ENCODE measurements around the gene NEK6.

NEK6 gene

GRCh38 chr9:124257844-124258606 is at the start of gene NEK6:
NEK6 (plus strand) TSS chr9:124257949; CDS start chr9:124301965, 44,016 bp downstream.
- peak in 1 of 2 donors; percentile 48 for DNase-seq

GRCh38 chr9:124208571-124208970 is 49.2 kb upstream of the NEK6 start:
- peak in 1 of 2 donors; percentile 17 for DNase-seq

DNA sequence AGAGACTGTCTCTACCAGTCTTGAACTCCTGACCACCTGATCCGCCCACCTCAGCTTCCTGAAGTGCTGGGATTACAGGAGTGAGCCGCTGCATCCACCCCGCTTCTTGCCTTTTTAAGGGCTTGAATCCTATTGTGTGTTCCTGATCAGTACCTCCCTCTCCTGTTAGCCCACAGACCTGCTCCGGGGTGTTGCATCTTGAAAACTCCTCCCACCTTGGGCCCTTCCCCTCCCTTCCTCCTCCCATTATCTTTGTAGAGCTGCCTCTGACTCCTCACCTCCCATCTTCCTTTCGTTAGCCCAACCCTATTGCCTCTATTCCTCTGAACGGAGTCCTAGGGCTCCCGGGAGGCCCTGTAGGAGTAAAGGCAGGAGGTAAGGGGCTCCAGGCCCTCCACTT is 48.5 kb upstream of the NEK6 start:
- DNase-seq, result no peak

DNA sequence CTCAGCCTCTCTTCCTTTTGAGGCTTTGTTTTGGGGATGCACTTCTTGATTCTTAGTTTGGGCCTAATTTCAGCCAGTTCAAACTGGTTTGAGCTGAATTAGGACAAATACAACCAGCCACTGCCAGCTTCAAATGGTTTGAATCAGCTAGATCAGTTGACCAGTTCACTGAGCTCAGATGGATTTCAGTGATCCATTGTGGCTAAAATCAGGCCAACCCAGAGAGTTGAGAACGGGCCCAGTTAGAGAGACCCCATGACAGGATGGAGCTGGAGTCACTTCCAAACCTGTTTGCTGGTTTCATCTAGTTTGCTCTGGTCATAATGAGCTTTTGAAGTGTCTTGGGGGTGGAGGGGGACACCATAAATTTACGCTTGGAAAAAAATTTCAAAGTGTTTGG is 48.0 kb upstream of the NEK6 start:
- DNase-seq, result no peak

GRCh38 chr9:124210697-124211096 is 47.1 kb upstream of the NEK6 start:
- DNase-seq, result peak; percentile 45 to 65

GRCh38 chr9:124212381-124213050 is 45.2 kb upstream of the NEK6 start:
- no peak for DNase-seq

DNA sequence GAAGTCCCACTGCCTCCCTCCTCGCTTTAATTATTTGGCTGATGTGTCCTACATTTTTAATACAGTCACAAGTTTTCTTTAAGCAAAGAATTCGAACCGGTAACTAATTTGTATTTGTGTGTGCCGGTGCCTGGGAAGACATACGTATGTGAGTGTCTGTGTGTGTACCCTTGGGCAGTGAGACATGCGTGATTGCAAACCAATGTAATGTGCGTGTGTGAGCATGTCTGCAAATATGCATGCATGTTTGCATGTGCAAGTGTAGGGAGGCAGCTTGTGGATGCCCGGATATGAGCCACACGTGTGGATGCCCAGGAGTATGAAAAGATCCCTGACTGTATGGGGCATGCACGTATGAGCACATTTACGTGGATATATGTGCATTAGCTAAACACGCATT is 44.4 kb upstream of the NEK6 start:
- DNase-seq, result no peak

- DNase-seq, result no peak
These were observed 43.6 kb upstream of the NEK6 start for GRCh38 chr9:124214116-124214515.

DNA sequence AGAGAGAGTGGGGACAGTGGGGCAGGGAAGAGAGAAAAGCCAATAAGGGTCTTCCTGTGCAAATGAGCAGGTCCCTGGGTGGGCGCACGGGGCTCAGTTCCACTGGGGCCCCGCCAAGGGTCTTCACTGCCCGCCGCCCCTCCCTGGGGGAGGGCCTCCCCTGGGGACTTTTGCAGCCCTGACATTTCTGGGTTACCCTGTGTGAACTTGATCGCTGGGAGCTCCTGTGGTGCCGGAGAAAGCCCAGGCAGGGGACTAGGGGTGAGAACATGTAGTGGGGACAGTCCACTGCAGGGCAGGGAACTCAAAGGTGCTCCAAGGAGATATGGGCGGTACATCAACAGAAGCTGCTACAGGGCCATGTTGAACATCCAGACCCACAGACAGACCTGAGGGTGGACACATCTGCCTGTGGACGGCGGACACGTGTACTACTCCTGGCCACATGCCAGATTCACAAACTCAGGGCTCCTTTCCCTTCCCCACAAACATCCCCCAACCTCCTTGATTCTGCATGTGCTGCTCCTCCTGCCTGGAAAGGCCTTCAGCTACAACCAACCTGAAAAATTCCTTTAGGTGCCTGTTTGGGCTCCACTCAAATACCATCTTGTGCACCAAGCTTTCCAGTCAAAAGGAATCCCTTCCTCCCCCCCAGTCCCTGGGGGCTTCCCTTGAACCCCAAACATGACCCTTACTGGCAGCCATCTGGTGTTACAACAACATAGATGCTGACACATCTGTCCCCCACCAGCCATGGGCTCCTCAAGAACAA is 43.0 kb upstream of the NEK6 start:
- DNase-seq, result no peak

DNA sequence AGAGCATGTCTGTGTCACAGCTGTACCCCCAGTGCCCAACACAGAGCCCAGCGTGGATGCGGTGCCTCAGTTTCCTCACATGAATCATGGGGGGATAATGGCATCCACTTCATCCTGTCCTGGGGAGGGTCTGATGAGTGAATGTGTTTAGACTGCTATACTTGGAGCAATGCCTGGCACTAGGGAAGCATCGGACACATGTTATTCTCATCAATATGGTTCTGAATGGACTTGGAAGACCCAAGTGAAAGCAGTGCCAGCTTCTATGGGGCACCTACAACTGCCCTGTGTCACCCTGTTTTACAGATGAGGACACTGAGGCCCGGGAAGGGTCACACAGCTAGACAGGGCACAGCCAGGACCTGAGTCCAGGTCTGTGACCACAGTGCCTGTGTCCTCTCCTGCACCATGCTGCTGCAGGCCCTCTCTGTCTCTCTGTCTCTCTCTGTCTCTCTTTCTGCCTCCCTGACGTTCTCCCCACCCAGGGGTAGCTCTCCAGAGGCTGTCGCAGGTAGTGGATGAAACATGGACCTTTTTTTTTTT is 42.3 kb upstream of the NEK6 start:
- DNase-seq, result no peak

- no peak for DNase-seq
These were observed 41.8 kb upstream of the NEK6 start for GRCh38 chr9:124215956-124216355.

- peak; percentile 62 to 63 for DNase-seq
These were observed 41.1 kb upstream of the NEK6 start for GRCh38 chr9:124216474-124217176.

DNA sequence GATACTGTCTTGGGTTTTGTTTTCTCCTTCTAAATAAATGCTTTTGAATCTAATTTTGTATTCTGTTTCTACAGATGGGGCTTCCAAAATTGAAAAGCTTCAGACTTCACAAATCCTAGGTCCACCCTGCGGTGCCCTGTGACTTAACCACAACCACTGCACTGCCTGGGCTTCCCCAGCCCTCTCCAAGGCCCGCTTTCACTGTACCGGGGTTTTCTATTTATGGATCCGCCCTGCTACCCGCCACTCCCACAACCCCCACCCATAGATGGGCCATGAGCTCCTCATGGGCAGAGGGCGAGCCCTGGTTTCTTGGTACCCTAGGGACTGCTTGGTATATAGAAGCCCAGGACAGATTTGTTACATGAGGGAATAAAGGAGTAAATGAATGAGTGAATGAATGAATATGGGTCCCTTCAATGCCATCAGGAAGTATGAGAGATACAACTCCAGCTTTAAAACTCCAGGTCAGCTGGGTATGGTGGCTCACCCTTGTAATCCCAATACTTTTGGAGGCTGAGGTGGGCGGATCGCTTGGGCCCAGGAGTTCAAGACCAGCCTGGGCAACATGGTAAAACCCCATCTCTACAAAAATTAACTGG is 39.8 kb upstream of the NEK6 start:
- no peak for DNase-seq

GRCh38 chr9:124218438-124218982 is 39.2 kb upstream of the NEK6 start:
- DNase-seq, result peak in 1 of 2 donors; percentile 47

DNA sequence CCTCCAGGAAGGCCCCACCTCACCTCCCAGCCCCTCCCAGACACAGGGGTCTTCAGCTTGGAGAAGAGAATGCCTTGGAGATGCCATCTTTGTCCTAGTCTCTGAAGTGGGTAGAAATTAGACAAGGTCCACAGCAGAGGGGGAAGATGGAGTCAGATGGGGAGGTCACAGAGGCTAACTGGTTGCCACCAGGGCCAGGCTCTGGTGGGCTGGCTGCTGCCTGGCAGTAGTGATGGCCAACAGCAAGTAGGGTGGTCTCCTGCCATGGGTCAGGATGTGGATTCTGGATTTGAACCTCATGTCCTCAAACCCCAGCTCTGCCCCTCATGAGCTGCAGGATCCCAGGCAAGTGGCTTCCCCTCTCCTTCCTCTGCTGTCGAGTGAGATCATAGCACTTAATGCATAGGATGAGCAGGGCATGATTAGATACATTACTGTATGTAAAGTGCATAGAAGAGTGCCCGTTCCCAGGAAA is 38.7 kb upstream of the NEK6 start:
- no peak for DNase-seq

GRCh38 chr9:124220946-124221451 is 36.8 kb upstream of the NEK6 start:
- no peak for DNase-seq

DNA sequence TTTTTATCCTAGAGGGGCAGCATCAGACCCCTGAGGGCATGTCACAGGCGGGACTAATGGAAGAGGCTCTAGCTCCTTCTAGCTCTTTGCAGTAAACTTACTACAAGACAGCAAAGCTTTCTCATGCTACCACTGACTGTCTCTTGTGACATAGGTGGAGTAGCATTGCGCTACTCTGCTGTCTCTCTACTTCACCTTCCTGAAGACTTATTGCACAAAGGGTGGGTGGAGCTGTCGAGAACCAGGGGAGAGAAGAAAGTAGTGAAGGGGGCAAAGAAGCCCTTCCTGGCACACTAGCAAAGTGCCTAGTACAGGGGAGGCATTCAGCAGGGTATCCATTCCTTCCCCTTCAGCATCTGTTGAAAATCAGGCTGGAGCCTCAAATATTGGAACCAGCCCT is 36.1 kb upstream of the NEK6 start:
- no peak for DNase-seq

GRCh38 chr9:124222109-124222508 is 35.6 kb upstream of the NEK6 start:
- no peak for DNase-seq

DNA sequence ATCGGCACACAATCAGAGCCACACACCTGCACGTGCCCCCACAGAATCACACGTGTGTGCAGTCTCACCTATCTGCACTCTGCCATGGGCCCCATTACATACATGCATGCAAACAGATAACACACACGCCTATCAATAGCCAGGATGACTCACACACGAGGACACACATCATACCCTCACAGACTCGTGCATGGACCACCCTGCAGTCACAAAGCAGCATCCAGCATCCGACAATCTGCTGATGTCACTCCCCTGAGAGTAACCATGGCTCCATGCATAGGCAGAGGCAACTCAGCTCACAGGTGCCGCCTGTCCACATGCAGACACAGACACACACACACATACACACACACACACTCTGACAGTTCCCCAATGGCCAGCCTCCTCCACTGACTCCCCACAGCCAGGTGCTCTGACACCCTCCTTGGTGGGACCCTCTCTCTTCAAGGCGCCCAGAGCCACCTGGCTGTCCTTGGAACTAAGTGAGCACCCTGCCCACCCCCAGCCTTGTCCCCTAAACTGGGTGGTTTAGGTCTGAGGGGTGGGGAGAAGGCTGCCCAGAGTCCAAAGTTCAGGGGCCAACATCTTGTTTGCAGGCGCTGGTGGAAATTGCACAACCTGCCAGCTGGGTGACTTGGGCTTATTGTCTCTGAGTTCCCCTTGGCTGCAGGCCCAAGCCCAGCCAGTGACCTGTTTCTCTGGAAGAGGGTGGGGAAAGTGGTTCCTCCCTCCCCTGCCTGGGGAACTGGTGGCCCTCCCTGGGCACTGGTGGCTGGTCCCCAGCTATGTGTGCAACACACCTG is 34.6 kb upstream of the NEK6 start:
- no peak for DNase-seq

- no peak for DNase-seq
These were observed 31.8 kb upstream of the NEK6 start for GRCh38 chr9:124225945-124226344.

DNA sequence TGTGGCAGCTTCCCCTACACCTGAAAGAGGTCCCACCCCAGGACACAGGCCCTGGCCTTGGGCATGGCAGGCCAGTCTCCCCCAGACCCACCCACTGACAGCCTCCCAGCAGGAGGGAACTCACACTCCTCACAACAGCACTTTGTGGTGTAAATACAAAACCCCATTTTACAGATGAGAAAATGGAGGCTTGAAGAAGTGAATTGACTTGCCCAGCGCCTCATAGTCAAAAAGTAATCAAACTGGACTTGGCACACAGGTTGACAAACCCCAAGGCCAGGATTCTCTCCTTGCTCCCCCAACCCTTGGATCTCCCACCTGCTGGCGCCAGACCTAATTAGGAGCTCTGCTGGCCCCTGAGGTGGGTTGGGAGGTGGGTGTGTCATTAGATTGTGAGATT is 29.2 kb upstream of the NEK6 start:
- DNase-seq, result no peak

Data from stimulated activated CD4-positive, alpha-beta T cell treated with anti-CD3 and anti-CD28 coated beads, Interleukin-2, amount 100 ng/mL, for 24 hours (primary cell).